Activated T-cell treated with anti-CD3 and anti-CD28 coated beads, Interleukin-2, amount 50 U/mL, for 24 hours (primary cell): ENCODE measurements around the gene CFAP45.

ENCODE experiments used
- DNase-seq: peaks from one replicate; pipeline ENCODE4 v3.0.0-alpha.2; 2020
- H3K27ac Mint-ChIP-seq: 2 replicates; pipeline ENCODE4 v1.8.0; 2020; ENCODE audit warnings: mild to moderate bottlenecking, mixed read lengths
- H3K27me3 Mint-ChIP-seq: 2 replicates; pipeline ENCODE4 v1.8.0; 2020; ENCODE audit warnings: mixed read lengths
- H3K36me3 Mint-ChIP-seq: 2 replicates; pipeline ENCODE4 v1.8.0; 2020; ENCODE audit warnings: low read depth, mixed read lengths
- H3K4me1 Mint-ChIP-seq: 2 replicates; pipeline ENCODE4 v1.8.0; 2020; ENCODE audit warnings: low read depth, mixed read lengths
- H3K4me3 Mint-ChIP-seq: 2 replicates; pipeline ENCODE4 v1.8.0; 2020; ENCODE audit warnings: mild to moderate bottlenecking, moderate library complexity, mixed read lengths
- H3K9me3 Mint-ChIP-seq: 2 replicates; pipeline ENCODE4 v1.8.0; 2020; ENCODE audit warnings: mixed read lengths

CFAP45 gene

GRCh38 chr1:159854116-159854692, 45.8 kb downstream of the CFAP45 start:
- Mint-ChIP-seq H3K9me3 (no peaks in the 10 kb centered on the region), H3K36me3 (no peaks in the 10 kb centered on the region), H3K4me1 (peaks cover 26% of the 10 kb centered on the region), H3K27me3 (no peaks in the 10 kb centered on the region), H3K4me3 (peak overlapping the region; percentile 77), H3K27ac (no peak overlapping the region)
- DNase-seq = no peak

- peaks cover 26% of the 10 kb centered on the region for H3K4me1 Mint-ChIP-seq
- no peak for DNase-seq
- no peaks in the 10 kb centered on the region for H3K36me3 Mint-ChIP-seq
- H3K27me3 Mint-ChIP-seq = no peaks in the 10 kb centered on the region
- H3K4me3 Mint-ChIP-seq = peak overlapping the region; percentile 77
- H3K9me3 Mint-ChIP-seq = no peaks in the 10 kb centered on the region
- H3K27ac Mint-ChIP-seq = no peak overlapping the region
Observed at GRCh38 chr1:159853417-159854115, 46.4 kb downstream of the CFAP45 start.

GRCh38 chr1:159851407-159851806, 48.6 kb downstream of the CFAP45 start:
- no peak for DNase-seq
- Mint-ChIP-seq H3K4me1 (peaks cover 22% of the 10 kb centered on the region), H3K27ac (no peak overlapping the region), H3K4me3 (no peak overlapping the region), H3K9me3 (no peaks in the 10 kb centered on the region), H3K27me3 (no peaks in the 10 kb centered on the region), H3K36me3 (no peaks in the 10 kb centered on the region)

GRCh38 chr1:159849626-159850366, 50.2 kb downstream of the CFAP45 start:
- H3K4me1 Mint-ChIP-seq = peaks cover 16% of the 10 kb centered on the region
- no peaks in the 10 kb centered on the region for H3K36me3 Mint-ChIP-seq
- no peaks in the 10 kb centered on the region for H3K9me3 Mint-ChIP-seq
- no peak for DNase-seq
- no peak overlapping the region for H3K27ac Mint-ChIP-seq
- H3K27me3 Mint-ChIP-seq = no peaks in the 10 kb centered on the region
- no peak overlapping the region for H3K4me3 Mint-ChIP-seq

GRCh38 chr1:159848326-159848725, 51.6 kb downstream of the CFAP45 start:
- no peak overlapping the region for H3K4me3 Mint-ChIP-seq
- H3K4me1 Mint-ChIP-seq = peaks cover 10% of the 10 kb centered on the region
- DNase-seq = no peak
- H3K9me3 Mint-ChIP-seq = no peaks in the 10 kb centered on the region
- H3K36me3 Mint-ChIP-seq = no peaks in the 10 kb centered on the region
- H3K27ac Mint-ChIP-seq = no peak overlapping the region
- H3K27me3 Mint-ChIP-seq = no peaks in the 10 kb centered on the region

- no peaks in the 10 kb centered on the region for H3K36me3 Mint-ChIP-seq
- H3K27ac Mint-ChIP-seq = no peak overlapping the region
- H3K4me3 Mint-ChIP-seq = no peak overlapping the region
- peaks cover 6% of the 10 kb centered on the region for H3K4me1 Mint-ChIP-seq
- no peaks in the 10 kb centered on the region for H3K9me3 Mint-ChIP-seq
- DNase-seq = no peak
- no peaks in the 10 kb centered on the region for H3K27me3 Mint-ChIP-seq
Observed at GRCh38 chr1:159847231-159847630, 52.7 kb downstream of the CFAP45 start.

DNA sequence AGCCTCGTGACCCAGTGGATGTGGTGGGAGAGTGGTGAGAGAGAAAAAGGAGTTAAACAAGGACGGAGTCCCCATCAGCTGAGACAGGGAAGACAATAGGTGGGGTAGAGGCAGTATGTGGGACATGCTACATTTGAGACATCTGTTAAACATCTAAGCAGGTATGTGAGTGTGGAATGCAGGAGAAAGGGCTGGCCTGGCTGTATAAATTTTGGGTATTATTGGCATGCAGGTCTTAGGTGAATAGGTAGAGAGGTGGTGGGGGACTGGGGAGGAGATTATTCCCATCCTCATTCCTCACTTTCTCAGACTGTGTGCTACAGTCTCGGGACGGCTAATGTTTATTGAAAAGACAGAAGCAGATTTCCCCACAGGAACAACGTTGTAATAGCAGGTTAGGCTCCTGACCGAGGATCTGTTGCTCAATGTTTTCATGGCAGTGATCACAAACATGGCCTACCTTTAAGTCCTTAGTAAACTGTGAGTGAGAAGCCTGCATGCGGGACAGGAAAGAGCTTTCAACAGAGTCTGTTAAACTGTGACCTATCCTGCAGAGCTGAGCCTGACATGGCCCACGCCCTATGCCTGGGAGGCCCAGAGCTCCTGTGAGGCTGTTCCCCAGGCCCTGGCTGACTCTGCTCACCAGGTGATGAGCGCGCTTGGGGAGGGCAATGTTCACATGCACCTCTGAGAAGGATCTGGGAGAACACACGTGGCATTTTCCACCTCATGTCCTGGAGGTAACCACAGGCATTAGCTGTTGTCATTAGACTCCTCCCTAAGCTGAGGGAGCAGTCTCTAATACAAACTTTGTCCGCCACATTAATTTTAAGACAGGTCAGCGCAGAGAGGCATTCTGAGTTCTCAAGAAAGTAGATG, 54.0 kb downstream of the CFAP45 start:
- no peak overlapping the region for H3K27ac Mint-ChIP-seq
- no peak overlapping the region for H3K4me3 Mint-ChIP-seq
- H3K9me3 Mint-ChIP-seq = no peaks in the 10 kb centered on the region

DNA sequence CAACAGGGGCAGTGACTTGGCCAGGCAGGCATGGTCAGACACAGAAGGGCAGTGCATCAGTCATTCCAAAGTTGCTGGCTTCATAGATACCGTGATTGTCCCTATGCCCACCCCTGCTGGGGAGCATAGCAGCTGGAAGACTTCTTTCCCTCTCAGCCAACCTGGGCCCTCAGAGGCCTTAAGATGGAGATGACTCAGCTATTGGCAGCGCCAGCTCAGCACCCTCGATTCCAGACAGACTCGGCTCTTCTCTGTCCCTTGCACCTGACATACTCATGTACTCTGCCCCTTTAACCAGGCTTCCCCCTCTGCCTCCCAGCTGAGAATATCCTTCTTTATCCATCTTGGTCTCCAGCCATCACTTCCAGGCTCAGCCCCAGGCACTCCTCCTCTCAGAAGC, 56.5 kb downstream of the CFAP45 start:
- peaks cover 13% of the 10 kb centered on the region for H3K4me1 Mint-ChIP-seq
- no peak for DNase-seq
- no peaks in the 10 kb centered on the region for H3K27me3 Mint-ChIP-seq
- H3K4me3 Mint-ChIP-seq = no peak overlapping the region
- no peak overlapping the region for H3K27ac Mint-ChIP-seq
- no peaks in the 10 kb centered on the region for H3K9me3 Mint-ChIP-seq
- H3K36me3 Mint-ChIP-seq = no peaks in the 10 kb centered on the region

More for the DNA sequence above, 54.0 kb downstream of the CFAP45 start:
- Mint-ChIP-seq H3K36me3 (no peaks in the 10 kb centered on the region), H3K4me1 (peaks cover 5% of the 10 kb centered on the region), H3K27me3 (no peaks in the 10 kb centered on the region)
- DNase-seq = no peak

GRCh38 chr1:159841749-159842148, 58.2 kb downstream of the CFAP45 start:
- Mint-ChIP-seq H3K4me3 (no peak overlapping the region), H3K27ac (no peak overlapping the region), H3K4me1 (peaks cover 16% of the 10 kb centered on the region), H3K27me3 (no peaks in the 10 kb centered on the region), H3K36me3 (no peaks in the 10 kb centered on the region), H3K9me3 (no peaks in the 10 kb centered on the region)
- no peak for DNase-seq

GRCh38 chr1:159839116-159839849, 60.7 kb downstream of the CFAP45 start:
- Mint-ChIP-seq H3K27ac (peak overlapping the region; percentile 62), H3K9me3 (no peaks in the 10 kb centered on the region), H3K27me3 (no peaks in the 10 kb centered on the region), H3K4me1 (peaks cover 16% of the 10 kb centered on the region), H3K36me3 (peaks cover 2% of the 10 kb centered on the region), H3K4me3 (no peak overlapping the region)
- DNase-seq = no peak

GRCh38 chr1:159838715-159839114, 61.2 kb downstream of the CFAP45 start:
- no peak for DNase-seq
- Mint-ChIP-seq H3K36me3 (peaks cover 2% of the 10 kb centered on the region), H3K27me3 (no peaks in the 10 kb centered on the region), H3K4me3 (no peak overlapping the region), H3K9me3 (no peaks in the 10 kb centered on the region), H3K27ac (peak overlapping the region; percentile 62), H3K4me1 (peaks cover 16% of the 10 kb centered on the region)

- Mint-ChIP-seq H3K9me3 (no peaks in the 10 kb centered on the region), H3K27ac (no peak overlapping the region), H3K4me1 (peaks cover 16% of the 10 kb centered on the region), H3K36me3 (peaks cover 2% of the 10 kb centered on the region), H3K4me3 (no peak overlapping the region), H3K27me3 (no peaks in the 10 kb centered on the region)
- DNase-seq = no peak
Observed at GRCh38 chr1:159835862-159836525, 64.0 kb downstream of the CFAP45 start.

DNA sequence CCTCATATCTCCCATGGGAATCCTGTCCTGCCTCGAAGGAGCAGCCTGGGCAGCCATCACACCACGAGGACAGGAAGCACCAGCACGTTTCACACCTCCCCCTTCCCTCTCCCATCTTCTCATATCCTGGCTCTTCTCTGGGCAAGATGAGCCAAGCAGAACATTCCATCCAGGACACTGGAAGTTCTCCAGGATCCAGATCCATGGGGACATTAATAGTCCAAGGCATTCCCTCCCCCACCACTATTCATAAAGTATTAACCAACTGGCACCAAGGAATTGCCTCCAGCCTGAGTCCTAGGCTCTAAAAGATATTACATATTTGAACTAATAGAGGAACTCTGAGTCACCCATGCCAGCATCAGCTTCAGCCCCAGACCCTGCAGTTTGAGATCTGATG, 64.6 kb downstream of the CFAP45 start:
- H3K27ac Mint-ChIP-seq = no peak overlapping the region
- H3K27me3 Mint-ChIP-seq = no peaks in the 10 kb centered on the region
- H3K4me1 Mint-ChIP-seq = peaks cover 17% of the 10 kb centered on the region
- H3K4me3 Mint-ChIP-seq = no peak overlapping the region
- H3K36me3 Mint-ChIP-seq = peaks cover 2% of the 10 kb centered on the region
- no peaks in the 10 kb centered on the region for H3K9me3 Mint-ChIP-seq
- DNase-seq = no peak
